Left lung (tissue), 10 donors: ENCODE results near the gene RPL5. TPM values are rescaled to one million over a fixed set of nuclear protein-coding genes. Genes with fewer than 3 reads are reported as not detected.

Experiments
- ATAC-seq: fragments of 200-7000 bp; cut with Tn5 transposase; one replicate; pipeline ENCODE4 v1.9.1; 2020; ENCODE audit warnings: moderate library complexity
- DNase-seq, 4 donors: peaks; one replicate each; pipeline ENCODE4 v3.0.0-alpha.2; 2013 to 2020
- H3K27ac ChIP-seq, 2 donors: fragments of 200-600 bp; sonication (generic) in 1 of 2; one replicate each; pipeline versions ENCODE4 v1.5.0 to v1.8.0; 2020 to 2021
- H3K27me3 ChIP-seq, 2 donors: fragments of 200-600 bp; sonication (generic) in 1 of 2; one replicate each; pipeline versions ENCODE4 v1.5.0 to v1.8.0; 2020 to 2021
- H3K36me3 ChIP-seq, 2 donors: fragments of 200-600 bp; sonication (generic) in 1 of 2; one replicate each; pipeline versions ENCODE4 v1.5.0 to v1.8.0; 2020 to 2021
- H3K4me1 ChIP-seq, 2 donors: fragments of 200-600 bp; one replicate each; pipeline ENCODE4 v1.8.0; 2021
- H3K4me3 ChIP-seq, 2 donors: fragments of 200-600 bp; sonication (generic) in 1 of 2; one replicate each; pipeline versions ENCODE4 v1.5.0 to v1.8.0; 2020 to 2021; ENCODE audit warnings: mild to moderate bottlenecking in 1 of 2
- H3K9me3 ChIP-seq, 2 donors: fragments of 200-600 bp; sonication (generic) in 1 of 2; one replicate each; pipeline versions ENCODE4 v1.5.0 to v1.8.0; 2020 to 2021
- intact Hi-C, 2 donors: fragments of 100-400 bp; cut with DNase I; formaldehyde crosslinking; loops; one replicate each; pipeline versions ENCODE4 v1.11.2 to v1.14.2; 2022
- polyA plus RNA-seq, 6 donors: library from polyadenylated mRNA; unstranded; fragments of 120-200 nt; gene quantifications; one replicate each; pipeline ENCODE4 v1.2.1, GENCODE V29; 2013; ENCODE audit not compliant: insufficient read length in 6 of 6
- total RNA-seq, 2 donors: library from RNA; stranded (reverse); fragmentation: NEBNext Ultra II Directional; extraction: Animal tissue kit (Norgen Biotek cat#: 25700); gene quantifications; one replicate each; pipeline ENCODE4 v1.2.1, GENCODE V29; 2021
- TF ChIP-seq, protein P1 (sequence below), 2 donors: fragments of 200-600 bp; sonication (generic) in 1 of 2; IDR thresholded peaks; one replicate each; pipeline versions ENCODE4 v1.5.0 to v1.8.0; 2021; ENCODE audit warnings: antibody characterized with exemption in 2 of 2
- donor health status: DM: no; HTN: yes; CAD: no.
- donor health status: DM: no; HTN: no; CAD: no.

Gene RPL5
- total and polyA plus RNA-seq, 8 donors, result 695 to 3,250 (median 3,018) TPM

DNA sequence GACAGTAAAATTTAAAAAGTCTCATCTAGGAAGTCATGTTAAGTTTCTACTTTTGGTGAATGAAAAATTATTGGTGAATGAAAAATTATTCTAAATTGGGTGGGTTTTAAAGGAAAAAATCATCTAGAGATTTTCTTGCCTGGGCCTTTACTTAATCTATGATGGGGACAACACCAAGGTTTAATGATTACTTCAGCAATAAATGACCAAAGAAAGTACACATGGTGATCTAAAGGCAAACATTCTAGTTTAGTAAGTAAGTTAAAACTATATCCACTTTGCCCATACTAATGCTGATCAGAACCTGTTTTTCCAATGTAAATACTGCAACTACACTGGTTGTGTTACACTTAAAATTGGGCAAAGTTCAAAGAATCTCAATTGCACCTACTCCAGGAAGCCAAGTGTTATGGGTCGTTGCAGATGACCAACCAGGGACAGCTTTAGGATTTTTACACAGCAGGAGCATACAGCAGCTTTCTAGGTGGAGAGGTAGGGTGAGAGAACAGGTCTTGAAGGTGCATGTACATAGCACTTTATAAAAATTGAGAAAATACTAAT, 14.6 kb upstream of the RPL5 start:
- H3K36me3 ChIP-seq, result no peaks in the 10 kb centered on the region
- ATAC-seq, result peak; percentile 72
- intact Hi-C loops, result loop anchor here in 1 of 2 donors (10.0 kb wide), 1 partner anchor 62 kb away; no protein-coding TSS in a partner anchor
- H3K9me3 ChIP-seq, result no peaks in the 10 kb centered on the region
- H3K27me3 ChIP-seq, result no peaks in the 10 kb centered on the region
- DNase-seq, result peak in 1 of 4 donors; percentile 31
- H3K27ac ChIP-seq, result no peak overlapping the region
- H3K4me1 ChIP-seq, result no peaks in the 10 kb centered on the region
- no peak overlapping the region for H3K4me3 ChIP-seq
- TF ChIP-seq, protein P1, sequence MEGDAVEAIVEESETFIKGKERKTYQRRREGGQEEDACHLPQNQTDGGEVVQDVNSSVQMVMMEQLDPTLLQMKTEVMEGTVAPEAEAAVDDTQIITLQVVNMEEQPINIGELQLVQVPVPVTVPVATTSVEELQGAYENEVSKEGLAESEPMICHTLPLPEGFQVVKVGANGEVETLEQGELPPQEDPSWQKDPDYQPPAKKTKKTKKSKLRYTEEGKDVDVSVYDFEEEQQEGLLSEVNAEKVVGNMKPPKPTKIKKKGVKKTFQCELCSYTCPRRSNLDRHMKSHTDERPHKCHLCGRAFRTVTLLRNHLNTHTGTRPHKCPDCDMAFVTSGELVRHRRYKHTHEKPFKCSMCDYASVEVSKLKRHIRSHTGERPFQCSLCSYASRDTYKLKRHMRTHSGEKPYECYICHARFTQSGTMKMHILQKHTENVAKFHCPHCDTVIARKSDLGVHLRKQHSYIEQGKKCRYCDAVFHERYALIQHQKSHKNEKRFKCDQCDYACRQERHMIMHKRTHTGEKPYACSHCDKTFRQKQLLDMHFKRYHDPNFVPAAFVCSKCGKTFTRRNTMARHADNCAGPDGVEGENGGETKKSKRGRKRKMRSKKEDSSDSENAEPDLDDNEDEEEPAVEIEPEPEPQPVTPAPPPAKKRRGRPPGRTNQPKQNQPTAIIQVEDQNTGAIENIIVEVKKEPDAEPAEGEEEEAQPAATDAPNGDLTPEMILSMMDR (IDR thresholded peaks at IDR 0.05), result no peak

DNA sequence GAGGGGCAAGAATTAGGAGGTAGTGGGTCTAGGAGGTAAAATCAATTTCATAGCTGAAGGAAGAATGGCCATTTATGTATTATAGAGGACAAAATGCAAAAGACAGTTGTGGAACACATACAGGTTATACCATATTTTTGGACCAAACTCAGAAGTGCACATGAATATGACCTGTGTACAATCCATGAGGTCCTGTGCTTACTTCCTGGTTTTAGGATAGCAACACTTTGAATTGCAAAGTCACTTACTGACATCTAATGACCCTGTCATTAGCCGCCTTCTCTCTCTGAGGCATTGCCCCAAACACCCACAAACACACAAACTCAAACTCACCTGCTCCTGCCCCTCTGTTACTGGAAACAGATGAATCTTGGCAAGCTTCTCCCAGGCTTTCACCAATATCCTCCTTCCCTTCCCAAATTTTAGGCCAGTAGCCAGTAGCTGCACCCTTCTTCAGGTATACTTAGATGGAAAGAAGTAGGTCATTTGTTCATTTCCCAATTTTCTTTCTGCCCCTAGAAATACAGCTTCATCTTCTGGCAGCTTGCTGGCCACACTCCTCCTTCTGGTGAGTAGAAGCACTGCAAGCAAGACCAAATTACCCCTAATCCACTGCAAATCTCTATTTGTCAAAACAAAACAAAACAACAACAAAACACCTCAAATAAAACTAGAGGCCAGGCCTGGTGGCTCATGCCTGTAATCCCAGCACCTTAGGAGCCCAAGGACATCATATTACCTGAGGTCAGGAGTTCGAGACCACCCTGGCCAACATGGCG, 13.7 kb upstream of the RPL5 start:
- Histone ChIP-seq H3K27me3 (no peaks in the 10 kb centered on the region), H3K4me3 (no peak overlapping the region), H3K27ac (no peak overlapping the region), H3K4me1 (no peaks in the 10 kb centered on the region), H3K9me3 (no peaks in the 10 kb centered on the region), H3K36me3 (no peaks in the 10 kb centered on the region)
- ATAC-seq (peak; percentile 62), DNase-seq (peak in 1 of 4 donors; percentile 25)
- intact Hi-C loops, result loop anchor here in 1 of 2 donors (10.0 kb wide), 1 partner anchor 63 kb away; no protein-coding TSS in a partner anchor
- TF ChIP-seq, protein P1 (IDR thresholded peaks at IDR 0.05), result peak; percentile 61 to 65

DNA sequence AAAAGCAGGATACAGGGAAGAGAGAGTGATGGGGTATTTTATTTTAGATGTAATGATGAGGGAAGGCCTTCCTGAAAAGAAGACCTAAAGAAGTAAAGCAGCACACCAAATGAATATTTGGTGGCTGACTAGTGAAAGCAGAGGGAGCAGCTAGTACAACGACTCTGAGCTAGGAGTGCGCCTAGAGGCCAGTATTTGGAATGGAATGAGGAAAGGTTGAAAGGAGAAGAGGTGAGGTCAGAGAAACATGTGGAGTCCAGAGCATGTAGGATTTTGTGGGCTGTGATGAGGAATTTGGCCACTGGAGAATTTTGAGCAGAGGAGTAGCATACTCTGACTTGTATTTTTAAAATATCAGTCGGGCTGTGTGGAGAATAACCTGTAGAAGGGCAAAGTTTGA, 11.8 kb upstream of the RPL5 start:
- TF ChIP-seq, protein P1 (IDR thresholded peaks at IDR 0.05), result no peak
- Histone ChIP-seq H3K27ac (no peak overlapping the region), H3K36me3 (no peaks in the 10 kb centered on the region), H3K27me3 (no peaks in the 10 kb centered on the region), H3K9me3 (no peaks in the 10 kb centered on the region), H3K4me1 (no peaks in the 10 kb centered on the region), H3K4me3 (no peak overlapping the region)
- ATAC-seq (peak; percentile 37), DNase-seq (no peak)
- intact Hi-C loops, result no loop called here

DNA sequence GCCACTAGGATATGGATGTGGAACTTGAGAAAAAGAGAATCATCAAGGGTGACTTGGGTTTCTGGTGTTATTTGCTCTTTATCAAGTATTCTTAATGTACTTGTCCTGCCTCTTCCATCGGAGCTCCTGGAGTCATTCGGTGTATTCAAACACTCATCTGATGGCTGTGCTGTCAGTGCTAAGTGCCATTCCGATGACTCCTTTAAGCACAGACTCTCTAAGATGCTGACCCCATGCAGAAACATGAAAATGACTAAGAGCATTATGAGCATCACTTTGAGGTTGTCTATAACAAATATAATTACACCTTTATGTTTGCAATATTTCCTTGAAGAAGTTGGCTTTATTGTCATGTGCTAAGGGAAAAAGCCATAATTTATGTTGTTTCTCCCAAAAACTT, 11.3 kb upstream of the RPL5 start:
- TF ChIP-seq, protein P1 (IDR thresholded peaks at IDR 0.05), result no peak
- no peak overlapping the region for H3K4me3 ChIP-seq
- DNase-seq (no peak), ATAC-seq (no peak)
- no peaks in the 10 kb centered on the region for H3K36me3 ChIP-seq
- no peaks in the 10 kb centered on the region for H3K4me1 ChIP-seq
- intact Hi-C loops, result no loop called here
- no peaks in the 10 kb centered on the region for H3K27me3 ChIP-seq
- no peak overlapping the region for H3K27ac ChIP-seq
- no peaks in the 10 kb centered on the region for H3K9me3 ChIP-seq

DNA sequence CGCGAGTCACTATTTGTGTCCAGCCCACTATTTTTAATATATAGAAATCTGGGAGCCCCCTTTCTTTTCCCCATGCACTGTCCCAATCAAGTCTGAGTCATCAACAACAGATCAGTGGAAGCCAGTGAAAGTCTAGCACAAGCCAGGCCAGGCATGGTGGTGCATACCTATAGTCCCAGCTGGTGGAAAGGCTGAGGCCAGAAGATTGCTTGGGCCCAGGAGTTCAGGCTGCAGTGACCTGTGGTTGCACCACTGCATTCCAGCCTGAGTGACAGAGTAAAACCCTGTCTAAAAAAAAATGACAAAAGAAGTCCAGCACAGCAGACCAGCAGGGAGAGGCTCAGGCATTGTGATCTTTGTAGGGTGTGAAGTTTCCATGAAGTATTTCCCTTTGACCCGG, 9.0 kb upstream of the RPL5 start:
- intact Hi-C loops, result no loop called here
- no peaks in the 10 kb centered on the region for H3K4me1 ChIP-seq
- peak; percentile 35 for ATAC-seq
- H3K36me3 ChIP-seq, result no peaks in the 10 kb centered on the region
- no peaks in the 10 kb centered on the region for H3K9me3 ChIP-seq
- no peak for DNase-seq
- H3K27ac ChIP-seq, result no peak overlapping the region
- no peak overlapping the region for H3K4me3 ChIP-seq
- H3K27me3 ChIP-seq, result no peaks in the 10 kb centered on the region
- TF ChIP-seq, protein P1 (IDR thresholded peaks at IDR 0.05), result no peak
